ENCODE results near the gene PKHD1. TPM values are rescaled to one million over a fixed set of nuclear protein-coding genes. Genes with fewer than 3 reads are reported as not detected.

Gene PKHD1, protein sequence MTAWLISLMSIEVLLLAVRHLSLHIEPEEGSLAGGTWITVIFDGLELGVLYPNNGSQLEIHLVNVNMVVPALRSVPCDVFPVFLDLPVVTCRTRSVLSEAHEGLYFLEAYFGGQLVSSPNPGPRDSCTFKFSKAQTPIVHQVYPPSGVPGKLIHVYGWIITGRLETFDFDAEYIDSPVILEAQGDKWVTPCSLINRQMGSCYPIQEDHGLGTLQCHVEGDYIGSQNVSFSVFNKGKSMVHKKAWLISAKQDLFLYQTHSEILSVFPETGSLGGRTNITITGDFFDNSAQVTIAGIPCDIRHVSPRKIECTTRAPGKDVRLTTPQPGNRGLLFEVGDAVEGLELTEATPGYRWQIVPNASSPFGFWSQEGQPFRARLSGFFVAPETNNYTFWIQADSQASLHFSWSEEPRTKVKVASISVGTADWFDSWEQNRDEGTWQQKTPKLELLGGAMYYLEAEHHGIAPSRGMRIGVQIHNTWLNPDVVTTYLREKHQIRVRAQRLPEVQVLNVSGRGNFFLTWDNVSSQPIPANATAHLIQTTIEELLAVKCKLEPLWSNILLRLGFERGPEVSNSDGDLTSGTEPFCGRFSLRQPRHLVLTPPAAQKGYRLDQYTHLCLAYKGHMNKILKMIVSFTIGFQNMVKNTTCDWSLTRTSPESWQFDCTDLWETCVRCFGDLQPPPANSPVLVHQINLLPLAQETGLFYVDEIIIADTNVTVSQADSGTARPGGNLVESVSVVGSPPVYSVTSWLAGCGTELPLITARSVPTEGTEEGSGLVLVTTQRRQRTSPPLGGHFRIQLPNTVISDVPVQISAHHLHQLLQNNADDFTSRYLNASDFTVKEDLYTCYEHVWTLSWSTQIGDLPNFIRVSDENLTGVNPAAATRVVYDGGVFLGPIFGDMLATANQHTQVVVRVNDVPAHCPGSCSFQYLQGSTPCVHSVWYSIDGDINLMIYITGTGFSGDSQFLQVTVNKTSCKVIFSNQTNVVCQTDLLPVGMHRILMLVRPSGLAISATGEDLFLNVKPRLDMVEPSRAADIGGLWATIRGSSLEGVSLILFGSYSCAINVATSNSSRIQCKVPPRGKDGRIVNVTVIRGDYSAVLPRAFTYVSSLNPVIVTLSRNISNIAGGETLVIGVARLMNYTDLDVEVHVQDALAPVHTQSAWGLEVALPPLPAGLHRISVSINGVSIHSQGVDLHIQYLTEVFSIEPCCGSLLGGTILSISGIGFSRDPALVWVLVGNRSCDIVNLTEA (N-terminal part only)
- total RNA-seq = under 1 TPM; 0.20 TPM
- polyA plus RNA-seq (2013, experiment 1 of 2) = 0.14 TPM
- polyA plus RNA-seq (2013, experiment 2 of 2) = 0.12 TPM
- long read RNA-seq, experiment 1 = 0 reads
- long read RNA-seq, experiment 2, partial matches to known transcripts = 0 of 2 reads
- long read RNA-seq, experiment 2, other reads (novel, unspliced or antisense) = 2 of 2 reads
- long read RNA-seq, experiment 3, partial matches to known transcripts = 0 of 2 reads
- long read RNA-seq, experiment 3, other reads (novel, unspliced or antisense) = 2 of 2 reads
- long read RNA-seq, experiment 4, partial matches to known transcripts = 0 of 2 reads
- long read RNA-seq, experiment 4, other reads (novel, unspliced or antisense) = 2 of 2 reads

GRCh38 chr6:52087498-52087999, at the start of gene PKHD1:
PKHD1 (minus strand) TSS chr6:52087613; CDS start chr6:52084933, 2,680 bp downstream.
- H3K9me3 ChIP-seq (ENCODE audit: control insufficient read depth, low read length) = no peaks in the 10 kb centered on the region
- H3K27me3 ChIP-seq (ENCODE audit: control insufficient read depth, insufficient read depth, low read length, poor library complexity, severe bottlenecking) = no peaks in the 10 kb centered on the region
- TF ChIP-seq CTCF (conservative IDR thresholded peaks at IDR 0.05) = peak; percentile 80
- no peaks in the 10 kb centered on the region for H3K27me3 Mint-ChIP-seq (ENCODE audit: insufficient read depth)
- H3K36me3 ChIP-seq (ENCODE audit: control insufficient read depth, insufficient read depth, low read length) = no peaks in the 10 kb centered on the region
- H3K36me3 Mint-ChIP-seq (ENCODE audit: low read depth) = no peaks in the 10 kb centered on the region
- H3K9ac ChIP-seq (ENCODE audit: extremely low read depth, low read length, poor library complexity, severe bottlenecking) = no peak within 1 kb of the TSS
- H3K9me3 Mint-ChIP-seq = peaks cover 4% of the 10 kb centered on the region
- DNase-seq = peak; percentile 52
- H3K4me3 Mint-ChIP-seq = no peak within 1 kb of the TSS
- WGBS, 2 experiments (ENCODE audit: insufficient coverage in 1 of 2, insufficient read length in 1 of 2) = 63 to 76% methylated on average over 6 to 7 of the region's 7 CpGs
- H3K4me1 Mint-ChIP-seq = peaks cover 7% of the 10 kb centered on the region
- H3K4me1 ChIP-seq (ENCODE audit: control insufficient read depth, insufficient read depth, low read length) = no peaks in the 10 kb centered on the region
- no peak within 1 kb of the TSS for H3K4me3 ChIP-seq (ENCODE audit: low read length)
- no peak within 1 kb of the TSS for H3K27ac ChIP-seq (ENCODE audit: low read depth, low read length)
- no peak within 1 kb of the TSS for H3K27ac Mint-ChIP-seq

DNA sequence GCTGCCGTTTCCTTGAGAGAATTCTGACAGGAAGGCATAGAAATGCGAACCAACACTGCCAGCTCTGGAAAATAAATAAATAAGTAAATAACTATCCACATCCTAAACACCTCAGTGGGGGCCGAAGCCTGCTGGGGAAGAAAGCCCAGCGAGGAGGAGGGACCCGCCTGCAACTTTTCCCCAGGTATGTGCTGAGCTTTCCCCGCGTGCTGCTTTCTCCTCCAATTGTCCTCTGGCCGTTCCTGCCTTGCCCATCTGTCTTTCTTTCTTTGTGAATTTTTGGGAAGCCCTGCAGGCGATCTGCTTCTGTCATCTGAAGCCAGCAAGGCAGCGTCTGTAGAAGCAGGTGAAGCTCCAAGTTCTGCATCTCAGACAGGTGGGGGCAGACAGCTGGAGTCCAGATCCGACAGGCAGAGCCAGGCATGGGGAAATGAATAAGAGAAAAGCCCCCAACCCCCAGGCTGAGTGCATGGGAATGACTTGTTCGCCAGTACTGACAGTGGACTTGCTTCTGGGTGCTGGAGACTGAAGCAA, 49.6 kb upstream of the PKHD1 start:
- Histone ChIP-seq H3K4me1 (ENCODE audit: control insufficient read depth, insufficient read depth, low read length) (no peaks in the 10 kb centered on the region), H3K9ac (ENCODE audit: extremely low read depth, low read length, poor library complexity, severe bottlenecking) (no peak overlapping the region), H3K27ac (ENCODE audit: low read depth, low read length) (no peak overlapping the region), H3K27me3 (ENCODE audit: control insufficient read depth, insufficient read depth, low read length, poor library complexity, severe bottlenecking) (no peaks in the 10 kb centered on the region), H3K36me3 (ENCODE audit: control insufficient read depth, insufficient read depth, low read length) (no peaks in the 10 kb centered on the region), H3K4me3 (ENCODE audit: low read length) (no peak overlapping the region), H3K9me3 (ENCODE audit: control insufficient read depth, low read length) (no peaks in the 10 kb centered on the region)
- Mint-ChIP-seq H3K4me3 (no peak overlapping the region), H3K27ac (no peak overlapping the region), H3K4me1 (peaks cover 18% of the 10 kb centered on the region), H3K9me3 (no peaks in the 10 kb centered on the region), H3K27me3 (ENCODE audit: insufficient read depth) (no peaks in the 10 kb centered on the region), H3K36me3 (ENCODE audit: low read depth) (no peaks in the 10 kb centered on the region)
- WGBS, 2 experiments (ENCODE audit: insufficient coverage in 1 of 2, insufficient read length in 1 of 2) = 57 to 62% methylated on average over 11 to 12 of the region's 12 CpGs
- DNase-seq = peak; percentile 69
- TF ChIP-seq CTCF (conservative IDR thresholded peaks at IDR 0.05) = no peak
